DND-41 (cell line): ENCODE measurements around the gene ZSCAN10.
"Not testable (repeated sequence)": the region's sequence is repeated elsewhere in the genome, so short reads cannot be mapped to it uniquely, and the experiment has no call there.

Experiments used
- ATAC-seq: fragments of 200-7000 bp; cut with Tn5 transposase; 3 replicates; pipeline ENCODE4 v1.9.1; 2021; ENCODE audit warnings: low read depth; ENCODE audit not compliant: insufficient read depth
- DNase-seq: peaks from one replicate; pipeline ENCODE4 v3.0.0-alpha.2; 2020
- H2AFZ ChIP-seq: 2 replicates; pipeline ENCODE4 v1.6.0; 2012; ENCODE audit warnings: low read depth, low read length
- H3K27ac ChIP-seq: 2 replicates; pipeline ENCODE4 v1.5.1; 2012; ENCODE audit warnings: low read length, inconsistent platforms
- H3K27me3 ChIP-seq: fragments of 200-600 bp; sonication (generic); 2 replicates; pipeline ENCODE4 v1.6.0; 2012; ENCODE audit warnings: low read length, mild to moderate bottlenecking, inconsistent platforms; ENCODE audit not compliant: insufficient read depth, poor library complexity
- H3K36me3 ChIP-seq: 2 replicates; pipeline ENCODE4 v1.5.1; 2012; ENCODE audit warnings: low read length, inconsistent platforms; ENCODE audit not compliant: insufficient read depth
- H3K4me1 ChIP-seq: 2 replicates; pipeline ENCODE4 v1.5.1; 2012; ENCODE audit warnings: mild to moderate bottlenecking, low read length; ENCODE audit not compliant: insufficient read depth
- H3K4me2 ChIP-seq: 2 replicates; pipeline ENCODE4 v1.6.0; 2012; ENCODE audit warnings: mild to moderate bottlenecking, moderate library complexity, low read length, inconsistent platforms; ENCODE audit not compliant: insufficient read depth
- H3K4me3 ChIP-seq, 2 experiments: fragments of 200-600 bp in 1 of 2; shearing (Covaris generic) in 1 of 2; 2 replicates each; pipeline ENCODE4 v1.5.1; 2012 to 2016; ENCODE audit warnings: inconsistent platforms in 2 of 2, low read length in 2 of 2, mild to moderate bottlenecking in 2 of 2, low read depth in 1 of 2, moderate library complexity in 1 of 2
- H3K79me2 ChIP-seq: 2 replicates; pipeline ENCODE4 v1.6.0; 2012; ENCODE audit warnings: low read length, inconsistent platforms; ENCODE audit not compliant: insufficient read depth
- H3K9ac ChIP-seq: 2 replicates; pipeline ENCODE4 v1.6.0; 2012; ENCODE audit warnings: low read depth, mild to moderate bottlenecking, inconsistent platforms, low read length, moderate library complexity
- H3K9me3 ChIP-seq: 2 replicates; pipeline ENCODE4 v1.5.1; 2012; ENCODE audit warnings: low read length, moderate library complexity, mild to moderate bottlenecking, inconsistent platforms; ENCODE audit not compliant: insufficient read depth, severe bottlenecking
- H4K20me1 ChIP-seq: 2 replicates; pipeline ENCODE4 v1.6.0; 2012; ENCODE audit warnings: low read length; ENCODE audit not compliant: insufficient read depth
- CTCF ChIP-seq: IDR thresholded peaks from 2 replicates; pipeline ENCODE4 v1.5.1; 2012; ENCODE audit warnings: borderline replicate concordance, low read length, moderate library complexity, mild to moderate bottlenecking; ENCODE audit not compliant: poor library complexity, severe bottlenecking; ENCODE audit errors: extremely low read depth
- EZH2 ChIP-seq: IDR thresholded peaks from 3 replicates; pipeline ENCODE4 v1.6.1; 2012; ENCODE audit warnings: borderline replicate concordance, low read depth, mild to moderate bottlenecking, moderate library complexity, low read length, inconsistent platforms; ENCODE audit not compliant: severe bottlenecking

The ZSCAN10 gene

GRCh38 chr16:3071655-3072054 is 27.4 kb downstream of the ZSCAN10 start:
- Histone ChIP-seq H3K27ac (peak overlapping the region; percentile 80), H3K36me3 (peaks cover 30% of the 10 kb centered on the region), H3K4me3 (no peak overlapping the region), H3K4me2 (no peak overlapping the region; the same call in 1 of the 2 replicates), H4K20me1 (no peaks in the 10 kb centered on the region; the same call in 1 of the 2 replicates), H3K9ac (peak overlapping the region; percentile 17), H2AFZ (no peak overlapping the region), H3K79me2 (peaks cover 27% of the 10 kb centered on the region), H3K9me3 (no peaks in the 10 kb centered on the region), H3K27me3 (no peaks in the 10 kb centered on the region), H3K4me1 (peaks cover 94% of the 10 kb centered on the region)
- DNase-seq (no peak), ATAC-seq (no peak)
- TF ChIP-seq CTCF (no peak), EZH2 (no peak)

GRCh38 chr16:3070608-3071111 is 28.4 kb downstream of the ZSCAN10 start:
- Histone ChIP-seq H3K4me1 (peaks cover 94% of the 10 kb centered on the region), H3K36me3 (peaks cover 40% of the 10 kb centered on the region), H3K4me3 (no peak overlapping the region), H3K79me2 (peaks cover 37% of the 10 kb centered on the region), H3K9me3 (no peaks in the 10 kb centered on the region), H3K27ac (peak overlapping the region; percentile 80), H3K9ac (no peak overlapping the region), H3K4me2 (no peak overlapping the region), H4K20me1 (peaks cover 5% of the 10 kb centered on the region; the same call in 1 of the 2 replicates), H3K27me3 (no peaks in the 10 kb centered on the region), H2AFZ (no peak overlapping the region)
- ATAC-seq (no peak), DNase-seq (no peak)
- TF ChIP-seq EZH2, result no peak
- no peak for TF ChIP-seq CTCF

- not testable (repeated sequence) for H3K27me3 ChIP-seq, H3K4me3 ChIP-seq, H3K9me3 ChIP-seq, H4K20me1 ChIP-seq, DNase-seq, ATAC-seq, H3K4me2 ChIP-seq, H2AFZ ChIP-seq
- H3K9ac ChIP-seq, result peak overlapping the region; percentile 66; the same call in 1 of the 2 replicates
- H3K36me3 ChIP-seq, result peaks cover 42% of the 10 kb centered on the region
- H3K27ac ChIP-seq, result peak overlapping the region; percentile 68
- H3K4me1 ChIP-seq, result peaks cover 93% of the 10 kb centered on the region
- peaks cover 50% of the 10 kb centered on the region for H3K79me2 ChIP-seq
These were observed 29.9 kb downstream of the ZSCAN10 start for GRCh38 chr16:3069146-3069545.

- Histone ChIP-seq H3K27ac (peak overlapping the region; percentile 92), H4K20me1 (peaks cover 5% of the 10 kb centered on the region; the same call in 1 of the 2 replicates), H3K4me2 (peak overlapping the region; percentile 85), H3K36me3 (peaks cover 42% of the 10 kb centered on the region), H3K4me3 (peak overlapping the region in 1 of 2 experiments; percentile 93; a peak in 2 of 4 replicates), H2AFZ (no peak overlapping the region), H3K27me3 (no peaks in the 10 kb centered on the region), H3K9me3 (no peaks in the 10 kb centered on the region), H3K9ac (peak overlapping the region; percentile 66), H3K79me2 (peaks cover 44% of the 10 kb centered on the region), H3K4me1 (peaks cover 86% of the 10 kb centered on the region)
- DNase-seq, result no peak
- no peak for ATAC-seq
- TF ChIP-seq EZH2, result no peak
- TF ChIP-seq CTCF, result no peak
These were observed 30.6 kb downstream of the ZSCAN10 start for GRCh38 chr16:3068487-3068886.
